ENCODE results near the gene NATD1. TPM values are rescaled to one million over a fixed set of nuclear protein-coding genes. Genes with fewer than 3 reads are reported as not detected.

The NATD1 gene
- polyA plus RNA-seq, 1 donor, result 6.9 TPM

DNA sequence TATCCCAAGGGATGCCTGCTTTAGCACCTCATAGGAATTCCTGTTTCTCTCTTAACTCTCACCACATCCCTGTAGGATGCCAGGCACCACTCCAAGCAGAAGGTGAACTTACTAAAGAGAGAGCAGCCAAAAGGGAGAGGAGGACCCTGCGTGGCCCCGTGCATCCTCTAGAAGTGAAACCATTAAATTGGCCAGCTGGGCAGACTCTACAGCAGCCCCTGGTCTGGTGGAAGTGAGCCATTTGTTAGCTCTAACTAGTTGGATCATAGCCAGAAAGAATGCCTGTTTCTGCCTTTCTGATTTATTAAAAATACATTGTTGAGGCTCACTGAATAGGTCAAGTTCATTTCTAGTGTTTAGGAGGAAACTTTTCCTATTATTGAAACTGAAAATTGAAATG lies 61.5 kb downstream of the NATD1 start:
- no peak for DNase-seq
- H3K4me1 ChIP-seq (ENCODE audit: control insufficient read depth, insufficient read depth, low read length), result no peaks in the 10 kb centered on the region
- no CpG with 5 or more reads among the region's 2 CpGs for WGBS (ENCODE audit: insufficient coverage, low lambda C conversion rate)
- H3K27ac ChIP-seq (ENCODE audit: low read length), result no peak overlapping the region
- no peaks in the 10 kb centered on the region for H3K9me3 ChIP-seq (ENCODE audit: control insufficient read depth, low read depth, low read length)
- no peaks in the 10 kb centered on the region for H3K27me3 ChIP-seq (ENCODE audit: control insufficient read depth, insufficient read depth, low read length)
- H3K36me3 ChIP-seq (ENCODE audit: control insufficient read depth, insufficient read depth, low read length), result peaks cover 36% of the 10 kb centered on the region
- H3K4me3 ChIP-seq (ENCODE audit: low read length), result no peak overlapping the region

DNA sequence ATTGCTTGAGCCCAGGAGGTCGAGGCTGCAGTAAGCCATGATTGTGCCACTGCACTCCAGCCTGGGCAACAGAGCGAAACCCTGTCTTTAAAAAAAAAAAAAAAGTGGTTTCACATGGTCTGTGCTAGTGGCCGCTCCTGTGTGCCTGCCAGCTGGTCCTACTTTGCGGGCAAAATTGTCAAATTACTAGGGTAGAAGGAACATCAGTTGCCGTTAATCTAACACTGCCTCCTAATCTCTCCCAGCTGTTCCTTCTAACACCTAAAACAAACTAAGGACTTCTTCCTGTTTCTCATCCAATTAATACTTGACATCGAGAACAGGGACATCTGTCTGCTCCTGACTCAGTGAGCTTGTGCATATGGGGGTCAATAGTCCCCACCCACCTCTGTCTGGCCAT lies 63.1 kb downstream of the NATD1 start:
- no peaks in the 10 kb centered on the region for H3K4me1 ChIP-seq (ENCODE audit: control insufficient read depth, insufficient read depth, low read length)
- H3K27ac ChIP-seq (ENCODE audit: low read length), result no peak overlapping the region
- no peaks in the 10 kb centered on the region for H3K27me3 ChIP-seq (ENCODE audit: control insufficient read depth, insufficient read depth, low read length)
- no CpG with 5 or more reads among the region's 6 CpGs for WGBS (ENCODE audit: insufficient coverage, low lambda C conversion rate)
- H3K9me3 ChIP-seq (ENCODE audit: control insufficient read depth, low read depth, low read length), result no peaks in the 10 kb centered on the region
- no peak overlapping the region for H3K4me3 ChIP-seq (ENCODE audit: low read length)
- H3K36me3 ChIP-seq (ENCODE audit: control insufficient read depth, insufficient read depth, low read length), result peaks cover 34% of the 10 kb centered on the region
- no peak for DNase-seq

DNA sequence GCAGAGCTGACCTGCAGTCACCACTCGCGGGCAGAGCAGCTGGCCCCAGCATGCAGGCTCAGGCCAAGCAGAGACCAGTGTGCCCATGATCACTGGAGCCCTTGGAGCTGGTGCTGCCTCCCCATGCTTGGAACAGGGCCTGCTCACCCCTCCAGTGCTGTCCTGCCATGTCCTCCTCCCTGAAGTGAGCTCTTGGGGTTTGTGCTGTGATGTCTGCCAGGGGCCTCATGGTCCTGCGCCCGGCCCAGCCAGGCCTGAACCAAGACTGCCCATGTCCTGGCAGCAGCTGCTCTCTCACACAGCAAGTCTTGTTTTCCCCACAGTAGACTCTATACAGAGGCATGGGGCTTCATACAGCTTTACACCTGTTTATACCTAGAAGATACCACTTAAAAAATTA lies 63.8 kb downstream of the NATD1 start:
- DNase-seq, result no peak
- no peaks in the 10 kb centered on the region for H3K4me1 ChIP-seq (ENCODE audit: control insufficient read depth, insufficient read depth, low read length)
- no peak overlapping the region for H3K4me3 ChIP-seq (ENCODE audit: low read length)
- H3K27me3 ChIP-seq (ENCODE audit: control insufficient read depth, insufficient read depth, low read length), result no peaks in the 10 kb centered on the region
- no peaks in the 10 kb centered on the region for H3K9me3 ChIP-seq (ENCODE audit: control insufficient read depth, low read depth, low read length)
- peaks cover 39% of the 10 kb centered on the region for H3K36me3 ChIP-seq (ENCODE audit: control insufficient read depth, insufficient read depth, low read length)
- no peak overlapping the region for H3K27ac ChIP-seq (ENCODE audit: low read length)
- WGBS (ENCODE audit: insufficient coverage, low lambda C conversion rate), result no CpG with 5 or more reads among the region's 4 CpGs

Other genes starting within 250 kb of the NATD1 start
- gene USP22, start 210.4 kb downstream of the NATD1 start, polyA plus RNA-seq, result 103 TPM
- 29.2 TPM for gene DHRS7B, start 126.4 kb downstream of the NATD1 start, polyA plus RNA-seq
- gene TMEM11, start 39.2 kb downstream of the NATD1 start, polyA plus RNA-seq, result 21.6 TPM
- 49.7 TPM for gene MAP2K3, start 31.3 kb upstream of the NATD1 start, polyA plus RNA-seq
- gene KCNJ12, start 122.9 kb upstream of the NATD1 start, polyA plus RNA-seq, result 18.4 TPM

Data from large intestine (tissue), 3 donors.